T-helper 22 cell (primary cell): ENCODE data around the gene SDHA.
"Not testable (repeated sequence)": the region's sequence is repeated elsewhere in the genome, so short reads cannot be mapped to it uniquely, and the experiment has no call there.

ENCODE experiments used
- DNase-seq: peaks from one replicate; pipeline ENCODE4 v3.0.0-alpha.2; 2020; ENCODE audit warnings: low read depth

Gene SDHA

DNA sequence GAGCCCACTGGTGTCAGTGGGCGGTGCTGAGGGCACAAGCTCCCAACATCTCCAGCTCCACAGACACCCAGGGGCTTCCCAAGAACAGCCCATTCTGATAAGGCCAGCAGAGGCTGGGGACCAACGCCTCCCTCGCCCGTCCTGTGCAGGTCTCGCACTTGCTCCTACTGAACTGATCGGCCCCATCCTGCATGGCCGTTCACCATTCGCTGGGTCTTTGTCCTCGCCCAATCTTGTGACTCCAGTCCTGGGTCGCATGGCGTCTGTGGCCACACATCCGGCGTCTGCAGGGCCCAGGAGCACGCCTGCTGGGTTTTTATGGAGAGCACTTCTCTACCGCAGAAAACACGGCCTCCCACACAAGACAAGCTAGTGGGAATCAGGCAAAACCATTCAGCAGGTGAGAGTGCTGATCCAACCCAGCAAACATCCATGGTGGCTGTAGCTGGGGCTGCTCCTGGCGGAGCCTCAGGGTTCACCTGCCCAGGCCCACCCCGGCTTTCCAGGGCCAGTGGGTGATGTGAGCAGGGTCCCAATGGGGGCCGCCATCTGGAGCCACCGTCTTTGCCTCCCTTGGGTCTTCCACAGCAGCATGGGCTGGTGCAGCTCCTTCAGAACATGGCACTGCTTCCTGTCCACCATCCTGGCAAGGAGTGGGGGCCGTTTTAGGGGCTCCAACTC is 19.5 kb upstream of the SDHA start:
- no peak for DNase-seq

DNA sequence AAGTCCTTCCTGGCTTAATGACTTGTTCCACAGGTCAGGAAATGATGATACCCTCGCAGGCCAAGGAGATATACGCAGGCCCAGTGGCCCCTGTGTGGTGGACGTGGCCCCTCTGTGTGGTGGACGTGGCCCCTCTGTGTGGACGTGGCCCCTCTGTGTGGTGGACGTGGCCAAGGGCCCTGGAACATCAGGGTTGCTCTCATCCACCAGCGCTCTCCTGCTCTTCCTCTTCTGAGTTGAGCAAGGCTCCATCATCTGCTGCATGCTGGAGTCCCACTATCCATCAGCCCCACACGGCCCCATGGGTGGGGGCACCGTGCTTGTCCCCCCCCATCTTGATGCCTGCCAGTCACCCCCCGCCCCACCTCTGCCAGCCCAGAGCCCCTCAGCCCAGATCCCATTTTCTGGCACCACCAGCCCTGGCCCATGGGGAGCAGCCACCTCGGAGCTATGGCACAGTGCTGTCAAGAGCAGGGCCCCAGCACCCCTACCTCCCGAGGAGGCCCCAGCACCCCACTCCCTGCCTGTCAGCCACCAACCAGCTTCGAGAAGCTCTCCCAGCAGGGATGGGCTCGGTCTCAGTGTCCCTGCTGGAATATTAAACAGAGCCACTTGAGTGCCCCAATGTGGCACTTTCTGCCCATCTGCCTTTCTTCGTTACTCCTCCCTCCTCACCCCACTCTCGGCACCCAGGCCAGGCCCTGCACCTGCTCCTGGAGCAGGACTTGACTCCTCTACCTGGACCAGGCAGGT is 18.7 kb upstream of the SDHA start:
- DNase-seq: no peak

DNA sequence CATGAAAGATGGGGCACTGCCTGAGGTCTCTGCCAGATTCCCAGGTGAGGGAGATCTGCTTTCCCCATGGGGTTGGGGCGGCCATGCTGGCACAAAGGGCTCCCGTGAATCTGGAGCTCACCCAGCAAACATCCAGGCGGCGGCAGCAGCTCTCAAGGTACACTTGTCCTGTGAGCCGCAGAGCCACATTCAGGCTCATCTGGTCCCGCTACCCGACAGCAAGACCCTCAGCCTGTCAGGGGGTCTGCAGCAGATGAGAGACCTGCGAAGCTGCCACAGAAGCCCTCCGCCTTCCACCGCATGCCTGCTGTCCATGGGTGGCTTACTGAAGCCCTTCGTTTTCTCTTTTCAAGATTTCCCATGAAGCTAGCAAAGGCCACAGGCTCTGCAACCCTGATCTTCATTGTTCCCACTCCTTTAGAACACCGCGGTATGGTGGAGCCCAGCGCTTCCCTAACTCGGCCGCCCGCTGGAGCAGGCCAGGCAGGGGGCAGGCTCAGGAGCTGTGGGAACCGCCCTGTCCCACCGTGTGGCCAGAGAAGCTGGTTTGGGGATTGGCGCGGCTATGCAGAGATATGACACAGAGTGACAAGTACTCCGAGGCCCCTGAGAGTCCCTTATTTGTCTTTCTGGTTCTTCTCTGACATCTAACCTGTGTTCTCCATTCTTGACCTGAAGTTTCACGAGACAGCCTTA is 18.0 kb upstream of the SDHA start:
- no peak for DNase-seq

DNA sequence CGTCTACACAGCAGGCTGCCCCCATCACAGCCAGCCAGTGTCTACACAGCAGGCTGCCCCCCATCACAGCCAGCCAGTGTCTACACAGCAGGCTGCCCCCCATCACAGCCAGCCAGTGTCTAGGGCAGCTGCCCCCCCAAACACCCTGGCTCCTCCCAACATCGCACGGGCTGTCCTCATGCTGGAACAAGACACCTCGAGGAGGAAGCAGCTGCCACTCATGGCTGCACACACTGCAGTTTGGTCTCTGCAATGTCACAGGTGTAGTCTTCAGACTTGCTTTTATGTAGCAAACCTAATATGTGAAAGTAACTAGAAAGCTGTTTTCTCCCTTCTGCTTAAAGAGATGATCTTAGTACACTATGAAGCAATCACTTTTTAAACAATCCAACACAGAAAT is 17.1 kb upstream of the SDHA start:
- DNase-seq: no peak

DNA sequence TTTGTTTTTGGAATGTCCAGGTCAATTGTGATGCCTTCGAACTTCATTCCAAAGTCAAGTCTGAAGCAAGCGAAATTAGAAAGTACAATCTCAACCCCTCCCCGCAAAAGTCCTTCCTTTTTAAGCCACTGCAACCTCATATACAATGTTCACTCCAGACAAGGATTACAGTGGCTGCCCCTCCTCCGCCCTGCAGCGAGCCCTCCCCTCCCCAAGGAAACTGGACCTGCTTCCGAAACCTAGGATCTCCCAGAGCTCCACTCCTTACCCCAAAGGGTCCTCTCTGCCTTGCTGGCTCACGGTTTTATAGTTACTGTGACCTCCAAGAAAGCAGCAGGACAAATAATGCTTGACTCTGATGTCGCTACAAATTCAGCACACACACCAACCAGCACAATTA is 16.4 kb upstream of the SDHA start:
- DNase-seq: no peak

DNA sequence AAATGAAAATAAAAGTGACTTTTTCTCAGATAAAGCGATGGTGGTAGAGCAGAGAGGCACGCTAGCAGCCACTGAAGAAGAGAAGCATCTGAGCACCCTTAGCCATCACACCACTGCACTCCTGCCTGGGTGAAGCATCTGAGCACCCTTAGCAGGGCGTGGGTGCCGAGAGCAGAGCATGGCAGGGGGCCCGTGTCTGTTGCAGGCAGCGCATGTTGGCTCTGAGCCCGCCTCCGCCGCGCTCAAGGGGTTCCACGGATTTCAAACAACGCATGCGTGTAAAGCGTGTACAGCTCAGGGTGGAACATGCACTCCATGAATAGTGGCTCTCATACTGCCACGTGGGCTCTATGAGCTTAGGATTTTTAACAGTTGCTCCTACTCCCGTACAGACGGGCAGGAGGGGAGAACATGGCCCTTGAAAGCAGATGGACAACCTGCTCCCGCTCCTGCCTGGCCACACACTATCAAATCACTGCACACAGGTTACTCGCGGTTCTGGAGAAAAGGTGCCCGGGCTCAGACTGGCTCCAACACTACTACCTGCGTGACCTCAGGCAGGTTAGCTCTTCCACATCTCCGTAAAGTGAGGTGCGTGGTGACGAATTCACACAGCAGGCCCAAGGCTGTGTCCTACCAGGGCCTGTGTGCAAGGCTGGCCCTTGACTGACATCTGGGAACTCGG is 14.7 kb upstream of the SDHA start:
- no peak for DNase-seq

DNA sequence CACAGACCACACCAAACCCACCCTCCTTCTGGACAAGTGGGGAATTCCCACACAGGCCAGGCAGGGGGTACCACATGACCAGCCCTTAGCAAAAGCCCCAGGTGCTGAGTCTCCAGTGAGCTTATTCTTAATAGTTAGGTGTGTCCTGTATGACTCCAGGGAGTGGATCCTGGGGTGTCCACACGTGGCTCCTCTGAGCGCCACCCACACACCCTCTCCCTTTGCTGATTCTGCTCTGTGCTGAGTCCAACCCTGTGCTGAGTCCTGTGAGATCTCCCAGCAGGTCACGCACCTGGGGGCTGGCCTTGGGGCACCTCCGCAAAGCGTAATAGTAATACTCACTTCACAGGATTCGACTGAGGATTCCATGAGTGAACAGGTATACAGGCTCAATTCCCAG is 14.1 kb upstream of the SDHA start:
- DNase-seq: no peak

DNA sequence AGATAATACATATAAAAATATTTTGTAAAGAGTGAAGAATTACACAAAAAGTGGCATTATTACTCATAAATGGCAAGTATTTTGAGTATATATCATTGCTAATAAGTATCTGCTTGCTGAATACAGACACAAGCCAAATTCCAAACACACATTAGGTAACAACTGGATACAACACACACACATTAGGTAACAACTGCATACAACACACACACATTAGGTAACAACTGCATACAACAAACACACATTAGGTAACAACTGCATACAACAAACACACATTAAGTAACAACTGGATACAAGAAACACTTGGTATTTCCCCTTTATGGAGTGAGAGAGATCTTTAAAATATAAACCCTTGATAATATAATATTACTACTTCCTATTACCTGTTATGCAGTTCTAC is 13.7 kb upstream of the SDHA start:
- no peak for DNase-seq

DNA sequence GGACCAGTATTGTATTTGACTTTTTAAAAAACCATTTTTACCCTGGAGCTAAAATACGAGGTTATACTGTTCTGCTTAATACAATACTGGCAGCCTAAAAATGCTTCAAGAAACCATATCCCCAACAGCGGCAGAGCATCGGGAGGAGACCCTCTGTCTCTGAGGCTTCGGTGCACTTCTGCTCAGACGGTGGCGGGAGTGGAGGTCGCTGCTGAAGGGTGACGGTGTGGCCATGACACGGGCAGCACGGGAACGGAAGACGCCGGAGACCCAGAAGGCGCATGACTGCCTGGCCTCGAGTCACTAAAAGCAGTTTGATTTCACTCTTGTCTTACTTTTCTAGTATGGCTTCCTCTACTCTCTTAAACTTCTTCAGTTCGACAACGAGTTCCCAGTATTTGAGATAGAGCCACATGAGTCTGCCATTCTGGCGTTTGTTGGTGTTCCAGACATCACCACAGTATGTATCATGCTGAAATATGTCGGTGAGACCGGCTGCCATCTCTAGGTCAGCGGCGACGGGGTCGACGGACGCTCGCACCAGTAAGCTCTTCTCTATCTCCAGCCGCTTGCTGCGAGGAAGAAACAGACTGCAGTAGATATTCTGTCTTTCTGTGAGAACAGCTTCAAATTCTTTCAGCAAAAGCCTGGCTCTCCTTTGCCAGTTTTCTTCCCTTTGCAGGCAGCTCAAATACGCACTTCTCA is 13.0 kb upstream of the SDHA start:
- no peak for DNase-seq

DNA sequence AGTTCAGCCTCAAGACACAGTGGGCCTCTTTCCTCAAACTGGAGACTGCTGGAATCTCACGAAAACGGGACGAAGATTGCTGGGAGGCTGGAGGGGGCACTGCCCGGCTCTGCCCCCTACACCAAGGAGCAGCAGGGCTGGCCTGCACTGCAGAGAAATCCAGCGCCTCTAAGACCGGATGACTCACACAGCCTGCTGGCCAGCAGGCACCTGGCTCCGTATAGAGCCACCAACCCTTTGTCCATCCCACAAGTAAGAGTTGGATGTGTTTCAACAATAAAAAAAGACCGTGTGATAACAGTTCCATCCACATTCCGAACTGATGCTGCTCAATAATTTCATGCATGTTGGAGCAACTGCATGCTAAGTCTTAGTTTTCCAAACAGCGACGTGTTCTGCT is 11.7 kb upstream of the SDHA start:
- no peak for DNase-seq

DNA sequence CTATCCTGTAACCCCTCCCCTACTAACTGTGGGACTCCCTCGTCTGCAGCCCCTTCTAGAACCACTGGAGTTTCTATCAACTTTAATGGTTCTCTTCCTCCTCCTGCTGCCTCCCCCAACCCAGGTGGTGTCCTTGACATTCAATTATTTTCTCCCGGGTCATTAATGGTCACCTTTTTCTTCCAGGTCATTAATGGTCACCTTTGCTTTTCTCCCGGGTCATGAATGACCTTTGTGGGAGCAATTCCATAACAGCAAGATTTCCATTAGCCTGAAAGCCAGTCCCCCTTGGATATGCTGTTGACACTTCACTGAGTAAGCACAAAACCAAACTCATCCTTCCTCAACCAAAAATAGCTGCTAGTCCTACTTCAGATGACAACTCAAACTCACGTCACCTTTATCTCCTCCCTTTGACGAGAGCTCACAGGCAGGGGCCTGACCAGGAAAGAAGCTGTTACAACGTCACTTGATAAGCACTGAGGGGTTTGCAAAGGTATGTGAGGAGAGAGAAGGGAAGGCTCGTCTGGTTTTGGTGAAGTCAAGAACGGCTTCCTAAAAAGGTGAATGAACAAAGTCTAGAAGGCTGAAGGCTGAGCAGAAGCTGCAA is 11.1 kb upstream of the SDHA start:
- no peak for DNase-seq

DNA sequence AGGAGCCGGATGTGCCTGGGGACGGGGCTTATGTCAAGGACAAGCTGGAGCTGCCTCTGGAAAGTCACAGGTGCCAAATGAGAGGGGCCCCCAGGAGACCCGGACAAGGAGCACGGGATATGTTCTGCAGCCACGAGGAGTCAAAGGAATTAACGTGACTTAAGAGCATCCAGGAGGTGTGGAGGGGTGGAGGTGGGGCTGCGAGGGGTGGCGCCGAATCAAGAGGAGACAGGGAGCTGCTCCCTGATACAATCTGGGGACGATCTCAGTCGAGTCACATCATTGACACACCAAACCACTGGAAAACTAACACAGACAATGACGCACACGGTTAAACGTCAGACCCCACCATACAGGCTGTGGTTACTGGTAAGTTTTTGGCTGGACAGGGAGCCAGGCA is 10.5 kb upstream of the SDHA start:
- DNase-seq: no peak

DNA sequence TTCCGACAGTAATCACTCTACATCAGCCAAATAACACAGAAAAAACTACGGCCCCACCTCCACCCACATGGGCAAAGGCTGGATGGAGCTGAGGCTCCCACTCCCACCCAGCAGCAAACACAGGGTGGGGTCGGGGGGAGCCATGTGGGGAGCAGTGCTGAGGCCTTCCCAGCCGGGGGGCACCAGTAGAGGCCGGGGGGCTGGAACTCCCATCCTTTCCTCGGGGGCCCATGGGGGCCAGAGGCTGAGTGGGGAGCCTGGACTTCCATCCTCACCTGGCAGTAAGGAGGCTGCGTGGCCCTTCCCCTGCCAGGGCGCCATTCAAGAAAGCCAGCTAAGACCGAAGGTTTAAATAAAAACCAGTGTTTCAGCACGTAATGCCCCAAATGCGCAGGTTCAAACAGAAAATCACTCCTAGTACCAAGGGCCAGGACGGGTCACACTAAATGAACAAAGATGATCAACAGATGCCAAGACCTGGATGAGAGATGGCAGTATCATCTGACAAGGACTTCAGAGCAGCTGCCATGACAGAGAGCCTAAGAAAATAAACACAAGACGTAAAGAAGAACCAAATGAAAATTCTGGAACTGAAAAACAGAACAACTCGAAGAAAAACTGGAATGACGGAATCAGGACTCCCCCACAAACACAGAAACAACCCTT is 9.5 kb upstream of the SDHA start:
- DNase-seq: no peak

DNA sequence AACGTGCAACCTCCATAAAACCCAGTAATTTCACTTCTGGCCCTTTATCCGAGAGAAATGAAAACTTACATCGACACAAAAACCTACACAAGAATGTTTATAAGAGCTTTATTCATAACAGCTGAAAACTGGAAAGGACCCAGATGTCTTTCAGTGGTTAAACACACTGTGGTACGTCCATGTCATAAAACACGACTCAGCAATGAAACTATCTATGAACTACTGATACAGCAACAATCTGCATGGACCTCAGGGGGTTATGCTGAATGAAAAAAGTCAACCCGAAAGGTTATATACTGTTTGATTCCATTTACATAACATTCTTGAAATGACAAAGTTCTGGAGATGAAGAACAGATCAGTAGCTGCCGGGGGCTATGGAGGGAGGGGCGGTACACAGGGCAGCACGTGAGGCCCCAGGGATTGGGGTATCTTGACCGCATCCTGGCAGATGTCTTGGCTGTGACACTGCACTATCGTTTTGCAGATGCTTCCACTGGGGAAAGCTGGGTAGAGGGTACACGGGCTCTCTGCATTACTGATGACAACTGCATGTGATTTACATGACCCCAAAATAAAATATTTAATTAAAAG is 4.2 kb upstream of the SDHA start:
- DNase-seq: no peak

DNA sequence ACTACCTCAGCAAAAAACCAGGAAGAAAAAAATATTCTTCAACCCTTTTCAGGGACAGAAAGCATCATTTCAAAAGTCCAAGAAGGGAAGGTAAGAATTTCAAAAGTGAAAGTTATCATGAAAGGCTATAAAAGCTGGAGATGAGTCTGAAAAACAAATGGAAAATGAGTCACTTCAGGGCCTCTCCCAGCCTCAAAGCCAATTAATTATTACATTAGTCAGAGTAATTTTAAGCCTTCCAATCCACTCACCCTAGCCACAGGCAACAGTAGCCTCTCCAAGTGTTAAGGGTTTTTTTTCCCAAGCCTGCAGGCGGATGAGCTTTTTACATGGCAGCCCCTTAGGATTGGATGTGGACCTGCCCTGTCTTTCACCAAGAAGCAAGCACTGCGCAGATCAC is 2.9 kb upstream of the SDHA start:
- not testable (repeated sequence) for DNase-seq

DNA sequence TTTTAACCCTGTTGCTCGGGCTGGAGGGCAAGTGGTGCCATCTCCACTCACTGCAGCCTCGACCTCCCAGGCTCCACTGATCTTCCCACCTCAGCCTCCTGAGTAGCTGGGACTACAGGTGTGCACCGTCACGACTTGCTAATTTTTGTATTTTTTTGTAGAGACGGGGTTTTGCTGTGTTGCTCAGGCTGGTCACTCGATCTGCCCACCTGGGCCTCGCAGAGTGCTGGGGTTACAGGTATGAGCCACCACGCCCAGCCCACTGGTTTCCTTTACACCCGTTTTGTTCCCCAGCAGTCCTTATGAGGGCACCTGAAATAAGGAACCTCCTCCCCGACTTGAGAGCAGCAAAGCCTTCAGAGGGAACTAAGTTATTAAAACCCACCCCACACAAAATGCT is 2.0 kb upstream of the SDHA start:
- DNase-seq: not testable (repeated sequence)

DNA sequence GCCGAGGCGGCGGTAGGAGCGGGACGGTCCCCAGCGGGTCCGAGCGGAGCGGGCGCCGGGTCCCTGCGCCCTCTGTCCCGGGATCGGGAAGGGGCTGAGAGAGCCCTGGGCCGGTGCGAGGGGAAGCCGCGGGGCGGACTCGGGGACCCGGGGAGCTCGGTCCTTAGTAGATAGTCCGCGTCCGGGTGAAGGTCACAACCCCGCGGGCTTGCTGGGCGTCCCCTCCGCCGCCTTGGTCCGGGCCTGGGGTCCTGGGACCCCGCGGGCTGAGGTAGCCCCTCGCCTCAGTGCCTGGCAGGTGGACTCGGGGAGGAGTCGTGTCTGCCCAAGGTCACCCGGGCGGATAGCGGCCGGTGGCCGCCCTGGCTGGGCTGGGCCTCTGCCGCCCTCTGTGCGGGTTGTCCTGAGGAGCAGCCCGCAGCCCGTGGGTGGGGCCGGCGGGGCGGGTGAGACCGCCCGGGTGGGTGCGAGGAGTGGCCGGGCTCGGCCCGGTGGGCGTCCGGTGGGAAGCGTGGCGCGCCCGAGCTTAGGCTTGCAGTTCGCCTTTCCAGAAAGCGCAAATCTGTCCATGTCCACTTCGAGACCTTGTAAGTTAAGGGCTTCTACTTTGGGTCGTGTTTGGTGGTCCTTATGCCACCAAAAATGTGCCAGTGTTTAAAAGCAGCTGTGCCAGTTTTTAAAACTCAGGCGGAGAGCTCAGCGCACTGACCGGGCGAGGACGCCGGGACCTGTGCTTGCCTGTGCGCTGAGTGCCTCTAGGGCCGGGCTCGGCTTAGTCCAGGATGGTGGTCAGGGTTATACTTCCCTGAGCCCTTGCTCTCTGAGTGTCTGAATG is 554 bp downstream of the SDHA start:
- DNase-seq: no peak

DNA sequence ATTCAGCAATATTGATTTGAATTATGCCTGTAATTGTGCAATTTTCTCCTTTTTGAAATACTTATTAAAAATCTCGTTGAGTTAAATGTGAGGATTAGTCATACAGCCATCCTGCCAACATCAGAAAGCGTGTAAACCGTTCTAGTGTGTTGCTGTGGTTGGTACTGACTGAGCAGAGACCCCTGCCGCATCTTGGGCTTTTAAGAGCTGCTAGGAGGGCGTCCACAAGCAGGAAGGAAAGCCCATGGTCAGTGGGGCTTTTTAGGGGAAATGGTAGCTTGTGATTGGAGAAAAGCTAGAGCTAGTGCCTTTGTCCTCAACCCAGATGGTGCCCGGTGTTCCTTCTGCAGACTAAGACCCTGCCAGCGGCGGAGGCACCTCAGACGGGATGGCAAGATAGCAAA is 1.3 kb downstream of the SDHA start:
- no peak for DNase-seq

DNA sequence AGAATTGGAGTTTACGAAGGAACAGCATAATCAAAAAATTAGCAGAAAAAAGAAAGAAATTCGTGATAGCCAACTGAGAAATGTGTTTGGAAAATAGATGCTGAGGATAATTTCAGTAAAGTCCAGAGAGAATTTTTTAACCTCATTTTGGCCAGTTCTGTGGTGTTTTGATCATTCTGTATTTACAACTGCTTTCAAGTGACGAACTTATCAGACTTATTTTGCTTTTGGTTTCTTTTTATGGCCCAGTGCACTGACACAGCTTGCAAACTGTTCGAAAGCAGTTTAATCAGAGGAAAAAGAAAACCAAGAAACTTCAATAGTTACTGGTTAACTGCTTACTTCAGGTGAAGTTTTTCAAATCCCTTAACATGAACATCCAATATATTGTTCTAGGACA is 1.9 kb downstream of the SDHA start:
- DNase-seq: no peak
